Activated naive CD8-positive, alpha-beta T cell (primary cell): ENCODE measurements around the gene MSMP.

ENCODE experiments used
- H3K27ac Mint-ChIP-seq: one replicate; pipeline ENCODE4 v1.8.0; 2021; ENCODE audit warnings: mixed read lengths
- H3K27me3 Mint-ChIP-seq: one replicate; pipeline ENCODE4 v1.8.0; 2021; ENCODE audit warnings: mixed read lengths
- H3K36me3 Mint-ChIP-seq: one replicate; pipeline ENCODE4 v1.8.0; 2021; ENCODE audit warnings: mixed read lengths
- H3K4me1 Mint-ChIP-seq: one replicate; pipeline ENCODE4 v1.8.0; 2021; ENCODE audit warnings: low read depth, mixed read lengths
- H3K4me3 Mint-ChIP-seq: one replicate; pipeline ENCODE4 v1.8.0; 2021; ENCODE audit warnings: mild to moderate bottlenecking, mixed read lengths
- H3K9me3 Mint-ChIP-seq: one replicate; pipeline ENCODE4 v1.8.0; 2021; ENCODE audit warnings: low read depth, mixed read lengths

The MSMP gene

DNA sequence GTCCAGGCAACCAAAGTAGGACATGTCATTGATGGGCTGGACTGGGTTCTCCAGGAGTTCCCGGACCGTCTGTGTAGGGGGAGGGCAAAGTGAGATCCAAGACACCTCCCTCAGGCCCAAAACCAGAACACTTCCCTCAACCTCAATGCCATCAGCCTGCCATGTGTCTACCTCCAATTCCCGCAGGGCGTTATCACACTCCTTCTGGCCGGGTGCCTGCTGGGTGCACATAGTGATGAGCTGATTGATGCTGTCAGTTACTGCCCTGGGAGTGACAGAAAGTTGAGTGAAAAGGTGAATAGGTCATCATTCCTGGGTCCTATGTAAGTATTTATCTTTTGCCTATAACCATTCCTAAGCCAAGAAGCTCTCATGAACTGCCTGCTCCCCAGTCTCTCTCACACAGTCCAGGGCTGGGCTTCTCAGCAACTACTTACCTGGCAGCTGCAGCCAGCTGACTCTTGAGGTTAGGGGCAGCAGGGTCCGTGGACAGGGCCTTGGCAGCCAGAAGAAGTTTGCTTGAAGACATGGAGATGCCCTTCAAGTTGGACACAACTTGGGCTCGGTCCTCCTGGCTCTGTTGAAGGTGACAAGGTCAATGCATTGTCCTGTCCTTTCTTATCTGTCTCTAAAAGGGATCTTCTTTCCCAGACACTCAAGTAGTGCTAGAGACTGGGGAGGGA is 43.1 kb downstream of the MSMP start:
- no peaks in the 10 kb centered on the region for H3K4me1 Mint-ChIP-seq
- no peaks in the 10 kb centered on the region for H3K27me3 Mint-ChIP-seq
- no peaks in the 10 kb centered on the region for H3K9me3 Mint-ChIP-seq
- H3K27ac Mint-ChIP-seq, result no peak overlapping the region
- H3K4me3 Mint-ChIP-seq, result no peak overlapping the region
- peaks cover 8% of the 10 kb centered on the region for H3K36me3 Mint-ChIP-seq

DNA sequence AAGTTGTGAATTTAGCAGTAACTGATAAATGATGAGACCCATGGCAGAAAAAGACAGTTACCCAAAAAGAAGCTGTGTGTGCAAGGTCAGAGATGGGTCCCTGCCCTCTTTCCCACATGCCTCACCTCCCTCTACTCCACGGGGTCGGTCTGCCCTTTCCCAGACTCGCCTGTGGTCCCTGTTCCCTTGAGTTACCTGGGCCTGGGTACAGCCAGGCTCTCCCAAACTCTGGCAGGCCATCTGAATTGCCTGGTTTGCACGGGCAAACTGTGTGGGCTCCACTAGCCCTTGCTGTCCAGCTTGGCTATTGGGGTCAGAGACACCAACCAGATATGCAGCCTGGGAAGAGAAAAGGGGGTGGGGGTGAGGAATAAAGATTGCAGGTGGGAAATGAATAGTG is 45.9 kb downstream of the MSMP start:
- Mint-ChIP-seq H3K9me3 (no peaks in the 10 kb centered on the region), H3K36me3 (peaks cover 8% of the 10 kb centered on the region), H3K27ac (peak overlapping the region; percentile 24), H3K4me1 (no peaks in the 10 kb centered on the region), H3K27me3 (no peaks in the 10 kb centered on the region), H3K4me3 (no peak overlapping the region)

DNA sequence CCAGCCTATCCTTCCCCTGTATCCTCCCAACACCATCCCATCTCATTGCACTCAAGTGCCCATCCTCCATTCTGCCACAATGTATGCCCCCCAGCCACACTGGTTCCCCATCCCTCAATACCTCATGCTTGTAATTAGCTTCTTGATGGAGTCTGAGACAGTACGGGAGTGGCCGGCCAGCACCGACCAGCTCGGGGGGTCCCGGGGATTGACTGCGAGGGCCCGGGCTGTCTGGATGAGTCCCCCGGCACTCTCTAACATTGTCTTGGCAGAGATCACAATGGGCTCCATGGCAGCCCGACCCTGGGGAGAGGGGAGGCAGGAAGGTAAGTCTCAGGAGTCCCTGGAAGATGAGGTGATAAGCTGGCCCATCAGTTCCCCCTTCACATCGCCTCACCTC is 47.1 kb downstream of the MSMP start:
- Mint-ChIP-seq H3K4me1 (no peaks in the 10 kb centered on the region), H3K27me3 (no peaks in the 10 kb centered on the region), H3K27ac (no peak overlapping the region), H3K36me3 (peaks cover 8% of the 10 kb centered on the region), H3K9me3 (no peaks in the 10 kb centered on the region), H3K4me3 (no peak overlapping the region)

DNA sequence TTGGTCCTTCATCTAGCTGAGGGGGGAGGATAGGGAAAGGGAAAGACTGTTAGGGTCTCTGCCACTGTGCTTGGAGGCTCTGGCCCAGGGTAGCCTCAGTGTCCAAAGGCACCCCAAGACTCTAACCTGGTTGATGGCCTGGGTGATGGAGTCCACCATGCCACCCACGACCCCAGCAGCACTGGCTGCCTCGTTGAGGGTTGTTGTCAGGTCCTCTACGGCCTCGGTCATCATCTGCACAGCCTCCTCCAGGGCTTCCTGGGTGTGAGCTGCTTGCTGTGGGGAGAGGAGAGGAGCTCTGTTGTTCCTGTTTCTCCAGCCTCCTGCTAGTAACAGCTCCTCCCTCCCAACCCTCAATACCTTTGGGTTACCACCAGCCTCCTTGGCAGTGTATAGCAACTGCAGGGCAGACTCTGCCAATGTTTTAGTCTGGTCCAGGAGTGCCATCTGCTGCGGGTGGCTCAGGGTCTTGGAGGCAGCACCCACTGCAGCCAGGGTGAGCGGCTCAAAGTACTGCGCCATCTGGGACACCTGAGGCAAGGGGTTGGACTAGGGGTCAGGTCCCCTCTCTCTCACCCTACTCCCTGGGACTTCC is 48.1 kb downstream of the MSMP start:
- H3K4me3 Mint-ChIP-seq, result no peak overlapping the region
- H3K27me3 Mint-ChIP-seq, result no peaks in the 10 kb centered on the region
- H3K27ac Mint-ChIP-seq, result no peak overlapping the region
- no peaks in the 10 kb centered on the region for H3K4me1 Mint-ChIP-seq
- H3K9me3 Mint-ChIP-seq, result no peaks in the 10 kb centered on the region
- H3K36me3 Mint-ChIP-seq, result peaks cover 8% of the 10 kb centered on the region

DNA sequence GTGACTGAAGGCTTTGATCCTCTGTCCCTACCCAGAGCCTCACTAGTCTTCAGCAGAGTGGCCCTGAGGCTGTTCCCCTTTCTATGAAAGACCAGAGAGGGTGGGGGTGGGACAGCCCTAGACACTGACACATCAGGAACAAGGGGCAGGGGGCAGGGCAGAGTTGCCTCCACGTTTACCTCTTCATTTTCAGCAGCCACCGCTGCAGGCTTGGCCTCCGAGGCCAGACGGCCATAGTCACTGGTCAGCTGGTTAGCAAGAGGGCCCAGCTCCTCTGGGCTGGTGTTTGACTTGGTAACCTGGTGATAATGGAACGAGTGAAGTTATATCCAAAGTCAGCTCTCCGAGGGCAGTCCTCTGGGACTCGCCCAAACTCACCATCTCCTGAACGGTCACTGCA is 48.7 kb downstream of the MSMP start:
- Mint-ChIP-seq H3K36me3 (peaks cover 5% of the 10 kb centered on the region), H3K9me3 (no peaks in the 10 kb centered on the region), H3K27ac (no peak overlapping the region), H3K4me3 (no peak overlapping the region), H3K4me1 (no peaks in the 10 kb centered on the region), H3K27me3 (no peaks in the 10 kb centered on the region)

DNA sequence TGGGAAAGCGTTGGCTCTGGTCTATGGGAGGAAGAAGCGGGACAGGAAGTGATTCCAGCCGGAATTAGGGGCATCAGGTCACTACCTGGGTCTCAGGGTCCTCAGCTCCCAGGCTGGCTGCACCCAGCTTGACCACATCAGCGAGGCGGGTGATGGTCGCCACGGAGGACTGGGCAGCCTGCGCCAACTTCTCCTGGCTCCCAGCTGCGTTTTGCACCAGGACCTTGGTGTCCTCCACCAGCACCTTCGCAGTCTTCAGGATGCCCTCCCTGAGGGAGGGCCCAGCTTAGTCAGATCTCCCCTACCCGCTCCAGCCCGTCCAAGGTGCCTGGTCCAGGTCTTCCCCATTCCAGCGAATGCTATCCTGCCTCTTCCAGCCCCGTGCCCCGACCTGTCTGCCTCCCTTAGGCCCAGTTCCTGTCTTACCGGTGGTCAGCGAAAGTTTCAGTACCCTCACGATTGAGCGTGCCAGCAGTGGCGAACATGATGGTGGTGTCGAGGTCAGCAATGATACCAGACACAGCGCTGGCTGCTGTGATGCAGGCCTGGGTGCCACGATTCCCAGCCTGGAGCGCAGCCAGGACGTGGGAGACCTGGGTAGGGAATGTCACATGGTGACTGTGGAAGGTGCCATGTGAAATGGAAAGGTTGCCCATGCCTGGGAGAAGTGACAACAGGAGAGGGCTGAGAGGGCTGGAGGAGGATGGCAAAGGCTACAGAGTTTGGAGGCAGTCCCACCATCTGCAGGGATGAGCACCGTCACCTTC is 50.0 kb downstream of the MSMP start:
- H3K9me3 Mint-ChIP-seq, result no peaks in the 10 kb centered on the region
- H3K4me3 Mint-ChIP-seq, result no peak overlapping the region
- no peaks in the 10 kb centered on the region for H3K27me3 Mint-ChIP-seq
- H3K4me1 Mint-ChIP-seq, result no peaks in the 10 kb centered on the region
- H3K27ac Mint-ChIP-seq, result no peak overlapping the region
- H3K36me3 Mint-ChIP-seq, result peaks cover 5% of the 10 kb centered on the region
